Tibial nerve (tissue), 3 donors: ENCODE measurements around the gene GDF11.

Source experiments
- POLR2A ChIP-seq, 2 donors: fragments of 450-650 bp; IDR thresholded peaks; one replicate each; pipeline ENCODE4 v1.6.1; 2017; ENCODE audit warnings: antibody characterized with exemption in 2 of 2, mild to moderate bottlenecking in 2 of 2, moderate library complexity in 2 of 2
- TF ChIP-seq, protein P1 (sequence below), 5 experiments: fragments of 200-600 bp in 3 of 5; fragments of 450-650 bp in 2 of 5; sonication (generic) in 3 of 5; IDR thresholded peaks; one replicate each; pipeline ENCODE4 v1.5.1; 2016 to 2019; ENCODE audit warnings: antibody characterized with exemption in 5 of 5, mild to moderate bottlenecking in 3 of 5, moderate library complexity in 2 of 5

DNA sequence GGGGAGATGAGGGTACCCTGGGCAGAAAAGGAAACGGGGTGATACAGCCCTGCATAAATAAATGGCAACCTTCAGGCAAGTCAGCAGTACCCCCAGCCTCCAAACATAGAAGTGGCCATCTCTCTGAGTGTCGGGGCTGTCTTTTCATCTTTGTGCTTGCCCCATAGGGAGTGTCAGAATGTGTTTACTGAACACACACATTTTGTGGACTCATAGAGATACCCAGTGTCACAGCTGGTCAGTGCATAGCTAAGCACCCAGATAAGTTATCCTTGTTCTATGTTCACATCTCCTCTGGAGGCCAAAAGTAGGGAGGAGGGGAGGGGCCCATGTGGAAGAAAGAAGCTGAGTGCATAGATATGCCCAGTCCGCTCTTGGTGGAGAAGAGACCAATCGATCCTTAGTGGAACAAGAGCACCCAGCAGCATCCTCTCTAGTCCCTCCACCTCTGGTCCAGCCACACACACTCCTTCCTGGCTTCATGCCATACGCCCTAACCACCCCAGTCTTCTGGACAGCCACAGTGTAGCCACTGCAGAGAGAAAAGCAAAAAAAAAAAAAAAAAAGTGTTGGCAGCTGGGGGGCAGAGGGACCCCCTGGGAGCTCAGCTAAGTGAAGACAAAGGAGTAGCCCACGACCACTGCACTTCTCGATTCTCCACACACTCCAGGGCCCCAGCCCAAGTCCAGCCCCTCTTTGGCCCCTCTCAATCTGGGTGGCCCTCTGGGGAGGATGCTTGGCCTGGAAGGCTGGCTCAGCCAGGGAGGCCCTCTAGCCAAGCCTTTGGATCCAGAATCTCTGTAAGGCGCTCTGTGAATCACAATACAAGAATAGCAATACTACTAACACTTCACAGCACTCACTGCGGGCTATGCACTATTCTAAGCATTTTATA is 37.9 kb upstream of the GDF11 start:
- no peak for TF ChIP-seq POLR2A (IDR thresholded peaks at IDR 0.05)
- TF ChIP-seq, protein P1, sequence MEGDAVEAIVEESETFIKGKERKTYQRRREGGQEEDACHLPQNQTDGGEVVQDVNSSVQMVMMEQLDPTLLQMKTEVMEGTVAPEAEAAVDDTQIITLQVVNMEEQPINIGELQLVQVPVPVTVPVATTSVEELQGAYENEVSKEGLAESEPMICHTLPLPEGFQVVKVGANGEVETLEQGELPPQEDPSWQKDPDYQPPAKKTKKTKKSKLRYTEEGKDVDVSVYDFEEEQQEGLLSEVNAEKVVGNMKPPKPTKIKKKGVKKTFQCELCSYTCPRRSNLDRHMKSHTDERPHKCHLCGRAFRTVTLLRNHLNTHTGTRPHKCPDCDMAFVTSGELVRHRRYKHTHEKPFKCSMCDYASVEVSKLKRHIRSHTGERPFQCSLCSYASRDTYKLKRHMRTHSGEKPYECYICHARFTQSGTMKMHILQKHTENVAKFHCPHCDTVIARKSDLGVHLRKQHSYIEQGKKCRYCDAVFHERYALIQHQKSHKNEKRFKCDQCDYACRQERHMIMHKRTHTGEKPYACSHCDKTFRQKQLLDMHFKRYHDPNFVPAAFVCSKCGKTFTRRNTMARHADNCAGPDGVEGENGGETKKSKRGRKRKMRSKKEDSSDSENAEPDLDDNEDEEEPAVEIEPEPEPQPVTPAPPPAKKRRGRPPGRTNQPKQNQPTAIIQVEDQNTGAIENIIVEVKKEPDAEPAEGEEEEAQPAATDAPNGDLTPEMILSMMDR (IDR thresholded peaks at IDR 0.05): no peak
